ENCODE results near the gene FAM9C. TPM values are rescaled to one million over a fixed set of nuclear protein-coding genes. Genes with fewer than 3 reads are reported as not detected.

The FAM9C gene
- total RNA-seq, 1 experiment from 2014 or later: not detected

DNA sequence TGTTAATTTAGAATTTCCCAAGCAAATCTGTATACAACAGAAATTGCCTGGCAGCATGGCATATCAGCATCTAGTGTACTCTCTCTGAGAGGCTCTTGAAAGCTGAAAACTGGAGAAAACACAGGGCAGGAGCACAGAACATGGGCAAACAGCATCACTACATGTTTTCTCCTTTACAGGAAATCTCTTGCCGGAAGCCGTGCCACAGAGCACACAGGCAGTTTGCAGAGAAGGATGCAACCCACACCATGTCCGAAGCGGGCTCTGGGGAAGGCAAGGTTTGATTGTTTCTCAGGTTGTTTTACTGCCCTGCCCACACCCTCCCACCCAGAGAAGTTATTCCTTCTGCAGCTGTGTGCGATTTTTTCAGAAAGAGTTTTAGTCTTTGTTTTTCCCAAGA is 41.1 kb upstream of the FAM9C start:
- CTCF ChIA-PET: no interaction called here
- POLR2A ChIA-PET: no interaction called here
- no peak for ATAC-seq
- no peak for TF ChIP-seq ELF1 (IDR thresholded peaks at IDR 0.05; ENCODE audit: borderline replicate concordance, low read depth)
- TF ChIP-seq JUND (IDR thresholded peaks at IDR 0.05): no peak
- TF ChIP-seq, protein P1, sequence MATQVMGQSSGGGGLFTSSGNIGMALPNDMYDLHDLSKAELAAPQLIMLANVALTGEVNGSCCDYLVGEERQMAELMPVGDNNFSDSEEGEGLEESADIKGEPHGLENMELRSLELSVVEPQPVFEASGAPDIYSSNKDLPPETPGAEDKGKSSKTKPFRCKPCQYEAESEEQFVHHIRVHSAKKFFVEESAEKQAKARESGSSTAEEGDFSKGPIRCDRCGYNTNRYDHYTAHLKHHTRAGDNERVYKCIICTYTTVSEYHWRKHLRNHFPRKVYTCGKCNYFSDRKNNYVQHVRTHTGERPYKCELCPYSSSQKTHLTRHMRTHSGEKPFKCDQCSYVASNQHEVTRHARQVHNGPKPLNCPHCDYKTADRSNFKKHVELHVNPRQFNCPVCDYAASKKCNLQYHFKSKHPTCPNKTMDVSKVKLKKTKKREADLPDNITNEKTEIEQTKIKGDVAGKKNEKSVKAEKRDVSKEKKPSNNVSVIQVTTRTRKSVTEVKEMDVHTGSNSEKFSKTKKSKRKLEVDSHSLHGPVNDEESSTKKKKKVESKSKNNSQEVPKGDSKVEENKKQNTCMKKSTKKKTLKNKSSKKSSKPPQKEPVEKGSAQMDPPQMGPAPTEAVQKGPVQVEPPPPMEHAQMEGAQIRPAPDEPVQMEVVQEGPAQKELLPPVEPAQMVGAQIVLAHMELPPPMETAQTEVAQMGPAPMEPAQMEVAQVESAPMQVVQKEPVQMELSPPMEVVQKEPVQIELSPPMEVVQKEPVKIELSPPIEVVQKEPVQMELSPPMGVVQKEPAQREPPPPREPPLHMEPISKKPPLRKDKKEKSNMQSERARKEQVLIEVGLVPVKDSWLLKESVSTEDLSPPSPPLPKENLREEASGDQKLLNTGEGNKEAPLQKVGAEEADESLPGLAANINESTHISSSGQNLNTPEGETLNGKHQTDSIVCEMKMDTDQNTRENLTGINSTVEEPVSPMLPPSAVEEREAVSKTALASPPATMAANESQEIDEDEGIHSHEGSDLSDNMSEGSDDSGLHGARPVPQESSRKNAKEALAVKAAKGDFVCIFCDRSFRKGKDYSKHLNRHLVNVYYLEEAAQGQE (IDR thresholded peaks at IDR 0.05; ENCODE audit: low read depth): no peak
- TF ChIP-seq SRF (IDR thresholded peaks at IDR 0.05; ENCODE audit: low read depth): no peak
- no peak for TF ChIP-seq SIN3A (IDR thresholded peaks at IDR 0.05; ENCODE audit: low read depth)
- TF ChIP-seq POLR2A (IDR thresholded peaks at IDR 0.05; ENCODE audit: borderline replicate concordance, extremely low read depth, insufficient read depth, insufficient read length): no peak
- TF ChIP-seq POLR2AphosphoS5 (IDR thresholded peaks at IDR 0.05; ENCODE audit: low read depth, low read length): no peak
- TF ChIP-seq, protein P2, sequence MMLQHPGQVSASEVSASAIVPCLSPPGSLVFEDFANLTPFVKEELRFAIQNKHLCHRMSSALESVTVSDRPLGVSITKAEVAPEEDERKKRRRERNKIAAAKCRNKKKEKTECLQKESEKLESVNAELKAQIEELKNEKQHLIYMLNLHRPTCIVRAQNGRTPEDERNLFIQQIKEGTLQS (IDR thresholded peaks at IDR 0.05): no peak
- no peak for TF ChIP-seq ZNF274 (IDR thresholded peaks at IDR 0.05; ENCODE audit: low read depth, low read length)
- TF ChIP-seq, protein P3, sequence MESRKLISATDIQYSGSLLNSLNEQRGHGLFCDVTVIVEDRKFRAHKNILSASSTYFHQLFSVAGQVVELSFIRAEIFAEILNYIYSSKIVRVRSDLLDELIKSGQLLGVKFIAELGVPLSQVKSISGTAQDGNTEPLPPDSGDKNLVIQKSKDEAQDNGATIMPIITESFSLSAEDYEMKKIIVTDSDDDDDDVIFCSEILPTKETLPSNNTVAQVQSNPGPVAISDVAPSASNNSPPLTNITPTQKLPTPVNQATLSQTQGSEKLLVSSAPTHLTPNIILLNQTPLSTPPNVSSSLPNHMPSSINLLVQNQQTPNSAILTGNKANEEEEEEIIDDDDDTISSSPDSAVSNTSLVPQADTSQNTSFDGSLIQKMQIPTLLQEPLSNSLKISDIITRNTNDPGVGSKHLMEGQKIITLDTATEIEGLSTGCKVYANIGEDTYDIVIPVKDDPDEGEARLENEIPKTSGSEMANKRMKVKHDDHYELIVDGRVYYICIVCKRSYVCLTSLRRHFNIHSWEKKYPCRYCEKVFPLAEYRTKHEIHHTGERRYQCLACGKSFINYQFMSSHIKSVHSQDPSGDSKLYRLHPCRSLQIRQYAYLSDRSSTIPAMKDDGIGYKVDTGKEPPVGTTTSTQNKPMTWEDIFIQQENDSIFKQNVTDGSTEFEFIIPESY (IDR thresholded peaks at IDR 0.05; ENCODE audit: extremely low read depth, insufficient replicate concordance, low read length): no peak
- TF ChIP-seq CBX3 (IDR thresholded peaks at IDR 0.05; ENCODE audit: low read depth): no peak
- BruUV-seq (replicated peaks): no TSS peak
- H3K4me1 ChIP-seq (ENCODE audit: control insufficient read depth in 1 of 2, insufficient read depth in 2 of 2, low read length in 2 of 2): no peaks in the 10 kb centered on the region
- H3K79me2 ChIP-seq (ENCODE audit: insufficient read depth, low read length): no peaks in the 10 kb centered on the region
- H3K4me3 ChIP-seq (replicated peaks in 1 of 2; ENCODE audit: low read depth in 1 of 2, low read length in 2 of 2): no peak overlapping the region
- RAD21 ChIA-PET (ENCODE audit: low non-redundant PET in 1 of 2, low total read pairs in 2 of 2, uncharacterized antibody in 2 of 2, unreplicated experiment in 2 of 2): no interaction called here
- no peak overlapping the region for H3K9ac ChIP-seq (ENCODE audit: low read length)
- H3K9me3 ChIP-seq (ENCODE audit: control insufficient read depth in 1 of 2, insufficient read depth in 1 of 2, low read depth in 1 of 2, low read length in 2 of 2): no peaks in the 10 kb centered on the region
- no peak for DNase-seq (ENCODE audit: low read depth, low spot score)
- no peaks in the 10 kb centered on the region for H3K9me2 ChIP-seq (ENCODE audit: insufficient read depth)
- H3K36me3 ChIP-seq (ENCODE audit: control insufficient read depth in 1 of 2, insufficient read depth in 2 of 2, low read length in 2 of 2): no peaks in the 10 kb centered on the region
- no peak overlapping the region for H2AFZ ChIP-seq (ENCODE audit: low read depth, low read length, poor library complexity, severe bottlenecking)
- no peak overlapping the region for H3K4me2 ChIP-seq (ENCODE audit: low read length)
- no peaks in the 10 kb centered on the region for H4K20me1 ChIP-seq (ENCODE audit: insufficient read depth)
- intact Hi-C loops (cut with micrococcal nuclease): no loop called here
- no peak overlapping the region for H3K27ac ChIP-seq (ENCODE audit: low read depth, low read length)
- H3K27me3 ChIP-seq (ENCODE audit: insufficient read depth, low read length): no peaks in the 10 kb centered on the region
